Stomach smooth muscle (tissue), 2 donors: Measurements from ENCODE around the gene SLC23A2.

Experiments
- H3K27ac ChIP-seq: one replicate; pipeline ENCODE4 v1.7.0; 2013; ENCODE audit warnings: mild to moderate bottlenecking, low read length, inconsistent platforms
- H3K27me3 ChIP-seq, 2 donors: one replicate each; pipeline ENCODE4 v1.7.0; 2013; ENCODE audit warnings: low read length in 2 of 2; ENCODE audit not compliant: insufficient read depth in 2 of 2, control insufficient read depth in 1 of 2
- H3K36me3 ChIP-seq, 2 donors: one replicate each; pipeline ENCODE4 v1.7.0; 2013; ENCODE audit warnings: low read length in 2 of 2; ENCODE audit not compliant: control insufficient read depth in 2 of 2, insufficient read depth in 2 of 2
- H3K4me1 ChIP-seq: one replicate; pipeline ENCODE4 v1.7.0; 2013; ENCODE audit warnings: low read length; ENCODE audit not compliant: control insufficient read depth, insufficient read depth
- H3K4me3 ChIP-seq, 2 donors: one replicate each; pipeline ENCODE4 v1.7.0; 2013; ENCODE audit warnings: low read length in 2 of 2
- H3K9ac ChIP-seq, 2 donors: one replicate each; pipeline ENCODE4 v1.7.0; 2013; ENCODE audit warnings: low read length in 2 of 2, mild to moderate bottlenecking in 1 of 2
- H3K9me3 ChIP-seq, 2 donors: one replicate each; pipeline ENCODE4 v1.7.0; 2013; ENCODE audit warnings: low read length in 2 of 2; ENCODE audit not compliant: control insufficient read depth in 2 of 2
- donor health status: healthy.
- donor health status: Pancreatic carcinoma.

Gene SLC23A2

GRCh38 chr20:4898282-4899244, 102.7 kb downstream of the SLC23A2 start:
- H3K4me3 ChIP-seq, result no peak overlapping the region
- H3K27ac ChIP-seq, result no peak overlapping the region
- peaks cover 13 to 24% of the 10 kb centered on the region in 2 donors for H3K36me3 ChIP-seq
- H3K9me3 ChIP-seq, result no peaks in the 10 kb centered on the region
- H3K4me1 ChIP-seq, result peaks cover 9% of the 10 kb centered on the region
- H3K27me3 ChIP-seq, result no peaks in the 10 kb centered on the region
- no peak overlapping the region for H3K9ac ChIP-seq

GRCh38 chr20:4897600-4897999, 103.7 kb downstream of the SLC23A2 start:
- Histone ChIP-seq H3K4me1 (peaks cover 9% of the 10 kb centered on the region), H3K4me3 (no peak overlapping the region), H3K27me3 (no peaks in the 10 kb centered on the region), H3K9me3 (no peaks in the 10 kb centered on the region), H3K9ac (no peak overlapping the region), H3K27ac (no peak overlapping the region), H3K36me3 (peaks cover 15 to 23% of the 10 kb centered on the region in 2 donors)

DNA sequence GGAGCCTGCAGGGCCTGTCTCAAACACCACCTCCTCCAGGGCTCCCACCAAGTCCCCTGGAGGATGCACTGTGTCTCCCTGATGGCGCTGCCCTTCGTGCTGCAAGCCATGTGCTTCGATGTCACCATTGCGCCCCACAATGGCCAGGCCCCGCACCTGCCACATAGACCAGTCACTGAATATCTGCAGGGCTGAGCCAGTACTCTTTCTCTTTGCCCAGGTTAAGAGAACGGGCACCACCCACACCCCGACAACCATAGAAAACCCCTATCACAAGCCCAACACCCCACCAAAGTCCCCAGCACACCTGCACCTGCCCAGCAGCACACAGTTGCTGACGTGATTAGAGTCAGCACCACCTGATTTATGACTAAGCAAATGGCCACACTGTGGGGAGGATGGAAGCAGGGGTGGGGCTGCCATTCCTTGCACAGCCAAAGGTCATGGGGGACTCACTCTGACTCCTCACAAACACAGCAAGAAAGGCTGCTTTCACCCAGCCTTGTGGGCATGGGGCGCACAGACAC, 104.3 kb downstream of the SLC23A2 start:
- Histone ChIP-seq H3K4me1 (peaks cover 10% of the 10 kb centered on the region), H3K9me3 (no peaks in the 10 kb centered on the region), H3K4me3 (no peak overlapping the region), H3K27me3 (no peaks in the 10 kb centered on the region), H3K36me3 (peaks cover 13 to 22% of the 10 kb centered on the region in 2 donors), H3K27ac (no peak overlapping the region), H3K9ac (no peak overlapping the region)

DNA sequence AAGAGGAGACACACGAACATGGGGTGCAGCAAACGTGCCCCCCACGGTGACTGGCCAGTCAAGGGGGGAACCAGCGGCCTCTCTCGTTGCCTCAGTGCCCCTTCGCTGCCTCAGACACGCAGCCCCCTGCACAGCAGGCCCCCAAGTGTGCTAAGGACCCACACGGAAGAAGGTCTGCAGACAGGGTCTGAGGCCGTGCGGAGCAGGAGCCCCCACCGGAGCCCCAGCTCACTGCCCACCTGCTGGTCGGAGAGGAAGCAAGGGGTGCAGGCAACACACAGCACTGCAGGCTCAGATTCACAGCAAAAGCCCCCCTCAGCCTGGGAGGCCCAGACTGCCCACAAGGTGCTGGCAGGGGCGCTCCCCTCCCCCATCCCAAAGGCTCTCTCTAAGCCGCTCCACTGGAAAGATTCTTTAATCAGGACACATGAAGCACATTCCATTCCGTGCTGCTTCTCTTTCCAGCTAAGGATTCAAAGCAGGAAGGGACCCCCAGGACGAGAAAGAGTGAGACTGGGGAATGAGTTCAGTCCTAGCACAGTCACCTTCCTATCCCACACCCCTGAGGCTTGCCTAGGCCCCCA, 105.1 kb downstream of the SLC23A2 start:
- H3K4me1 ChIP-seq, result peaks cover 11% of the 10 kb centered on the region

DNA sequence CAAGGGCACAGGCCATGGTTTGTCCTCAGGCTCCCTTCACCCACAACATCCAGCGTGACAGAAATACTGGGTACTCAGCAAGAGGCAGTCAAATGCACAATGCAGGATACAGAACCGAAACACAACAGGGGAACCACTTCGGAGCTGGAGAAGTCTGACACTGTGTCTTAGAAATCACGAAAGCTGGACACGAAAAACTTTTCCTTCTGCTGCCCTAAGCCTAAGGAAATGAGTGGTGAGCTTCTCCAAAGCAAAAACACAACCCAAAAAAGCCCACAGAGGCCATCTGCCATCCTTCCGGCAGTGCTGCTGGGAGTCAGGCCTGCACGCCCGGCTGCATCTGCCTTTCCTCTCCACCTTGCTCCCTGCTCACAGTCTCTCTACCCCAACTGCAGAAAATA, 106.3 kb downstream of the SLC23A2 start:
- H3K4me3 ChIP-seq, result no peak overlapping the region
- H3K4me1 ChIP-seq, result peaks cover 11% of the 10 kb centered on the region
- no peaks in the 10 kb centered on the region for H3K9me3 ChIP-seq
- H3K9ac ChIP-seq, result no peak overlapping the region
- no peak overlapping the region for H3K27ac ChIP-seq
- peaks cover 9% of the 10 kb centered on the region in 2 donors for H3K36me3 ChIP-seq
- no peaks in the 10 kb centered on the region for H3K27me3 ChIP-seq

More for the DNA sequence above, 105.1 kb downstream of the SLC23A2 start:
- Histone ChIP-seq H3K27ac (no peak overlapping the region), H3K36me3 (peaks cover 12 to 15% of the 10 kb centered on the region in 2 donors), H3K4me3 (no peak overlapping the region), H3K9me3 (no peaks in the 10 kb centered on the region), H3K27me3 (no peaks in the 10 kb centered on the region), H3K9ac (no peak overlapping the region)

DNA sequence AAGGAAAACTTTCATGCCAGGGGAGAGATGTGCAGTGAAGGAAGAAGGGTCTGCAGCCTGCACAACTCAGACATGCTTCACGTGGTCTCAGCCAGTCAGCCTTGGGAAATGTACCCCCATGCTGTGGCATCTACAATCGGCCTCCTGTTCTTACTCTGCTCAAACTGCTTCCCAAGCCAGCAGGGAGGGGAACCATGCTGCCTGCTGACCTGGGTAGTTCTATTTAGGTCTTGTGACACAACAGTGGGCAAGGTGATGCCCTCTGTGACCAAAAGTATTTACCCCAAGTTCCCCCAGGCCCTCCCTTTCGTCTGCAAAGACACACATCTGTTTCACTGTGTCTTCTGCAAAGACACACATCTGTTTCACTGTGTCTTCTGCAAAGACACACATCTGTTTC, 106.9 kb downstream of the SLC23A2 start:
- Histone ChIP-seq H3K36me3 (peaks cover 9 to 11% of the 10 kb centered on the region in 2 donors), H3K9me3 (no peaks in the 10 kb centered on the region), H3K4me3 (no peak overlapping the region), H3K9ac (no peak overlapping the region), H3K27me3 (no peaks in the 10 kb centered on the region), H3K27ac (no peak overlapping the region), H3K4me1 (peaks cover 11% of the 10 kb centered on the region)

DNA sequence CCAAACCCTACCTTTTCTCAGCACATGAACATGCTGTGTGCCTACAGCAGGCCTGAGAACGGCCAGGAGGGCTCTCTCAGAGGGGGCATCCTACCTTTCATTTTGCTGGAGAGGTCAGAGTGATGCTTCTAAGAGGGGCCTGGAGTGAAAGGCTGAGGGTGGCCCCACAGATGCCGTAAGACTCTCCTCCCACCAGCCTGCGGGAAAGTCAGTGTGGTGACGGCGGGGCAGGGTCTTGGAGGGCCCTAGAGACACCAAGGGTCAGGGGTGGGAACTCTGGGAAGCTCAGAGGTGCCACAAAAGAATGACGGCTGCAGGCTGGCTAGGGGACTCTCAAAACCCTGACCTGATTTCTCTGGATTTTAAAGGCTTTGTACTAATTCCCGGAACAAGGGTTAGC, 107.6 kb downstream of the SLC23A2 start:
- H3K4me1 ChIP-seq, result peaks cover 9% of the 10 kb centered on the region
- no peak overlapping the region for H3K4me3 ChIP-seq
- no peak overlapping the region for H3K27ac ChIP-seq

GRCh38 chr20:4891997-4892396, 109.3 kb downstream of the SLC23A2 start:
- H3K9ac ChIP-seq, result no peak overlapping the region
- H3K27ac ChIP-seq, result no peak overlapping the region
- no peaks in the 10 kb centered on the region for H3K27me3 ChIP-seq
- no peaks in the 10 kb centered on the region for H3K9me3 ChIP-seq
- peaks cover 2% of the 10 kb centered on the region for H3K4me1 ChIP-seq
- peaks cover 11 to 13% of the 10 kb centered on the region in 2 donors for H3K36me3 ChIP-seq
- no peak overlapping the region for H3K4me3 ChIP-seq

More for the DNA sequence above, 107.6 kb downstream of the SLC23A2 start:
- H3K9me3 ChIP-seq, result no peaks in the 10 kb centered on the region
- H3K36me3 ChIP-seq, result peaks cover 8 to 9% of the 10 kb centered on the region in 2 donors
- no peak overlapping the region for H3K9ac ChIP-seq
- no peaks in the 10 kb centered on the region for H3K27me3 ChIP-seq

DNA sequence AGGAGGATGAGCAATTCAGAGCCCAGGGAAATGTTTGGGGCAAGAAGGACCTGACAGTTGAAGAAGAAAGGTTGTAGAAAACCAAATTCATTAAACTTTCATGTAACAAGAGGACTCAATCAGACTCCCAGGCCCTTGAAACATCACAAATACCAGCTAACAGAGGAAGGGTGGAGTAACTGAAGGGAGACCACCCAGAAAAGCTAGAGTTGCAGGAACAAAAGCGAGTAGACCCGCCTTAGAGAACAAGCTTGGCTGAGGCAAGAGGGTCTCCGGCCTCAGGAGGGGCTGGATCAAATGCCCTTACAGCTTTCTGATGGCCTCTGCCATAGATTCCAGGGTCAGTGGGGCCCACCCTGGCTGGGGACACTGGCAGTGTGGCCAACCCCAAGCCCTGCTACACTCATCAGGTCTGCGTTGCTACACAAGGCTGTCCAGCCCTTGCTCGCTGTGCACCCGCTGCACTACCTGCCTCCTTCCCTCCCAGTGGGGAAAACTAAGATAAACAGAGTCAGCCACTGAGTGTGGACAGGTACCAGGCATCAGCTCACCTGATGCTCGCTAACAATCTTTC, 110.0 kb downstream of the SLC23A2 start:
- Histone ChIP-seq H3K4me3 (no peak overlapping the region), H3K4me1 (peaks cover 2% of the 10 kb centered on the region), H3K27me3 (no peaks in the 10 kb centered on the region)

DNA sequence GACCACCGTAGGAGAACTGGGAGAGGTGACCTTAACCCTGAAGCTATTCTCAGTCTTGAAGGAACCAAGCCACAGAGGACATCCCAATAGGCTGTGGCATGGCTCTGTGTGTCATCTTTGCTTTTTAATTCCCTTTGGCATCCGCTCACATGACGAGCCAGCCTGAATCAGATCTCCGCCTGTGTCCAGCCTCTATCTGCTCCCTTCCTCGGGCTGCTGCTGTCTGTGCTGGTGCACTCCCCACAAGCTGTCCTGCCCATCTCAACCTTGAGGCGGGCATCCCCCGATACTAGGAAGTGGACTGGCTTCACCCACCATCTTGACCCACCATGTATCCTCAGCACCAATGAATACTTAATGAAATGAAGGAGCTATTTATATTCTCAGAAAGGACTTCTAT, 111.9 kb downstream of the SLC23A2 start:
- no peak overlapping the region for H3K27ac ChIP-seq
- H3K27me3 ChIP-seq, result no peaks in the 10 kb centered on the region
- H3K4me1 ChIP-seq, result peaks cover 2% of the 10 kb centered on the region
- H3K4me3 ChIP-seq, result no peak overlapping the region
- H3K9ac ChIP-seq, result no peak overlapping the region
- peaks cover 11 to 16% of the 10 kb centered on the region in 2 donors for H3K36me3 ChIP-seq
- H3K9me3 ChIP-seq, result no peaks in the 10 kb centered on the region

More for the DNA sequence above, 110.0 kb downstream of the SLC23A2 start:
- no peaks in the 10 kb centered on the region for H3K9me3 ChIP-seq
- no peak overlapping the region for H3K27ac ChIP-seq
- H3K36me3 ChIP-seq, result peaks cover 11 to 13% of the 10 kb centered on the region in 2 donors
- H3K9ac ChIP-seq, result no peak overlapping the region
